Right atrium auricular region (tissue), 2 donors: Measurements from ENCODE around the gene VAV3. TPM values are rescaled to one million over a fixed set of nuclear protein-coding genes. Genes with fewer than 3 reads are reported as not detected.

ENCODE experiments used
- DNase-seq: peaks from one replicate; pipeline ENCODE4 v3.0.0-alpha.2; 2019; ENCODE audit warnings: low spot score
- H3K27ac ChIP-seq, 2 donors: fragments of 200-600 bp; sonication (generic); 1 replicate in 1 of 2; 2 replicates in 1 of 2; pipeline ENCODE4 v1.5.1; 2016 to 2019
- H3K27me3 ChIP-seq, 2 donors: fragments of 200-600 bp; sonication (generic); one replicate each; pipeline versions ENCODE4 v1.5.1 to v1.6.0; 2017 to 2019
- H3K36me3 ChIP-seq: fragments of 200-600 bp; sonication (generic); one replicate; pipeline ENCODE4 v1.5.1; 2016
- H3K4me1 ChIP-seq, 2 donors: fragments of 200-600 bp; sonication (generic); one replicate each; pipeline versions ENCODE4 v1.5.1 to v1.6.0; 2017 to 2019
- H3K4me3 ChIP-seq, 2 donors: fragments of 200-600 bp; sonication (generic); 1 replicate in 1 of 2; 2 replicates in 1 of 2; pipeline ENCODE4 v1.5.1; 2017 to 2019; ENCODE audit warnings: mild to moderate bottlenecking in 1 of 2, moderate library complexity in 1 of 2
- H3K9me3 ChIP-seq, 2 donors: fragments of 200-600 bp; sonication (generic); one replicate each; pipeline ENCODE4 v1.5.1; 2019
- CTCF ChIP-seq, 2 donors: fragments of 200-600 bp; sonication (generic); IDR thresholded peaks; one replicate each; pipeline ENCODE4 v1.5.1; 2019; ENCODE audit warnings: antibody characterized with exemption in 2 of 2
- total RNA-seq, 2 donors: library from RNA; depleted of rRNA; stranded (reverse); fragments of >200 nt; gene quantifications; one replicate each; pipeline ENCODE4 v1.1.0, GENCODE V29; 2016

VAV3 gene
- total RNA-seq, 2 donors from 2014 or later, result 2.0 to 2.8 TPM

GRCh38 chr1:107551456-107551855 is 413.5 kb downstream of the VAV3 start:
- Histone ChIP-seq H3K27me3 (no peaks in the 10 kb centered on the region), H3K27ac (no peak overlapping the region), H3K36me3 (no peaks in the 10 kb centered on the region), H3K4me1 (no peaks in the 10 kb centered on the region), H3K9me3 (no peaks in the 10 kb centered on the region), H3K4me3 (no peak overlapping the region)
- no peak for DNase-seq
- TF ChIP-seq CTCF (IDR thresholded peaks at IDR 0.05), result no peak

- no peaks in the 10 kb centered on the region for H3K36me3 ChIP-seq
- DNase-seq, result no peak
- no peaks in the 10 kb centered on the region for H3K4me1 ChIP-seq
- H3K27ac ChIP-seq, result no peak overlapping the region
- no peaks in the 10 kb centered on the region for H3K27me3 ChIP-seq
- H3K4me3 ChIP-seq, result no peak overlapping the region
- no peak for TF ChIP-seq CTCF (IDR thresholded peaks at IDR 0.05)
- H3K9me3 ChIP-seq, result no peaks in the 10 kb centered on the region
These were observed 414.6 kb downstream of the VAV3 start for GRCh38 chr1:107550358-107550757.

- DNase-seq, result no peak
- Histone ChIP-seq H3K9me3 (no peaks in the 10 kb centered on the region), H3K4me1 (no peaks in the 10 kb centered on the region), H3K36me3 (no peaks in the 10 kb centered on the region), H3K4me3 (no peak overlapping the region), H3K27ac (no peak overlapping the region), H3K27me3 (no peaks in the 10 kb centered on the region)
- no peak for TF ChIP-seq CTCF (IDR thresholded peaks at IDR 0.05)
These were observed 415.7 kb downstream of the VAV3 start for GRCh38 chr1:107549152-107549810.

GRCh38 chr1:107548276-107548675 is 416.7 kb downstream of the VAV3 start:
- TF ChIP-seq CTCF (IDR thresholded peaks at IDR 0.05), result no peak
- Histone ChIP-seq H3K27ac (no peak overlapping the region), H3K36me3 (no peaks in the 10 kb centered on the region), H3K4me1 (no peaks in the 10 kb centered on the region), H3K9me3 (no peaks in the 10 kb centered on the region), H3K4me3 (no peak overlapping the region), H3K27me3 (no peaks in the 10 kb centered on the region)
- DNase-seq, result no peak

- H3K36me3 ChIP-seq, result no peaks in the 10 kb centered on the region
- H3K4me3 ChIP-seq, result no peak overlapping the region
- no peak overlapping the region for H3K27ac ChIP-seq
- H3K4me1 ChIP-seq, result no peaks in the 10 kb centered on the region
- H3K27me3 ChIP-seq, result no peaks in the 10 kb centered on the region
- DNase-seq, result no peak
- no peak for TF ChIP-seq CTCF (IDR thresholded peaks at IDR 0.05)
- H3K9me3 ChIP-seq, result no peaks in the 10 kb centered on the region
These were observed 417.4 kb downstream of the VAV3 start for GRCh38 chr1:107547363-107548155.
